Caco-2 (cell line): ENCODE measurements around the gene SP4. TPM values are rescaled to one million over a fixed set of nuclear protein-coding genes. Genes with fewer than 3 reads are reported as not detected.

Experiments
- BruUV-seq: library from RNA; stranded (reverse); fragments of 400-500 nt; replicated peaks from 2 replicates; lab custom pipeline; 2021; lab: Mats Ljungman, UMichigan
- CTCF ChIA-PET: fragments of 300-600 bp; sonication (Branson Sonifier 250); formaldehyde crosslinking; loops from one replicate; lab custom pipeline; 2022; ENCODE audit warnings: antibody characterized with exemption; lab: Charles Lee
- POLR2A ChIA-PET: fragments of 300-600 bp; sonication (Branson Sonifier 250); formaldehyde crosslinking; loops from one replicate; lab custom pipeline; 2022; ENCODE audit warnings: antibody characterized with exemption; lab: Charles Lee
- DNase-seq, 2 experiments: peaks; one replicate each; pipeline versions ENCODE4 v3.0.0 to v3.0.0-alpha.2; 2020 to 2022
- H3K27me3 ChIP-seq: replicated peaks from 2 replicates; pipeline ENCODE4 v1.6.0; 2011; ENCODE audit warnings: low read length; ENCODE audit not compliant: control insufficient read depth, insufficient read depth
- H3K36me3 ChIP-seq: 2 replicates; pipeline ENCODE4 v1.5.1; 2011; ENCODE audit warnings: low read length; ENCODE audit not compliant: control insufficient read depth, insufficient read depth
- H3K4me1 ChIP-seq: fragments of 250-450 bp; sonication (Bioruptor Pico); 2 replicates; pipeline ENCODE4 v1.5.1; 2020; ENCODE audit warnings: mild to moderate bottlenecking
- H3K4me3 ChIP-seq: 2 replicates; pipeline ENCODE4 v1.5.1; 2011; ENCODE audit warnings: low read depth, mild to moderate bottlenecking, control low read depth, low read length
- H3K9me3 ChIP-seq: fragments of 250-450 bp; sonication (Bioruptor Pico); 2 replicates; pipeline ENCODE4 v1.5.1; 2020; ENCODE audit warnings: mild to moderate bottlenecking, moderate library complexity
- H3K27ac Mint-ChIP-seq: one replicate; pipeline ENCODE4 v1.8.0; 2022; ENCODE audit warnings: mixed read lengths; ENCODE audit not compliant: unreplicated experiment
- H3K27me3 Mint-ChIP-seq: one replicate; pipeline ENCODE4 v1.8.0; 2022; ENCODE audit warnings: mixed read lengths; ENCODE audit not compliant: insufficient read depth, unreplicated experiment
- H3K36me3 Mint-ChIP-seq: one replicate; pipeline ENCODE4 v1.8.0; 2022; ENCODE audit warnings: mild to moderate bottlenecking, mixed read lengths; ENCODE audit not compliant: insufficient read depth, unreplicated experiment
- H3K4me1 Mint-ChIP-seq: one replicate; pipeline ENCODE4 v1.8.0; 2022; ENCODE audit warnings: low read depth, mixed read lengths; ENCODE audit not compliant: unreplicated experiment
- H3K4me3 Mint-ChIP-seq: one replicate; pipeline ENCODE4 v1.8.0; 2022; ENCODE audit warnings: mild to moderate bottlenecking, moderate library complexity, mixed read lengths; ENCODE audit not compliant: unreplicated experiment
- H3K9me3 Mint-ChIP-seq: one replicate; pipeline ENCODE4 v1.8.0; 2022; ENCODE audit warnings: mixed read lengths; ENCODE audit not compliant: unreplicated experiment
- intact Hi-C: fragments of 100-400 bp; cut with micrococcal nuclease; formaldehyde crosslinking; loops from one replicate; pipeline ENCODE4 v1.10.0; 2022; ENCODE audit not compliant: unreplicated experiment
- total RNA-seq: library from RNA; stranded (reverse); gene quantifications from 2 replicates; pipeline ENCODE4 v1.2.3, GENCODE V29; 2022
- TF ChIP-seq, protein P1 (sequence below), 2 experiments: fragments of 200-600 bp in 1 of 2; IDR thresholded peaks; 1 replicate in 1 of 2; 2 replicates in 1 of 2; pipeline versions ENCODE4 v1.5.1 to v1.8.0; 2011 to 2022; ENCODE audit warnings: antibody characterized with exemption in 1 of 2, control low read depth in 1 of 2, inconsistent platforms in 1 of 2, low read depth in 1 of 2, low read length in 1 of 2, mild to moderate bottlenecking in 1 of 2, moderate library complexity in 1 of 2; ENCODE audit not compliant: insufficient read depth in 1 of 2, severe bottlenecking in 1 of 2, unreplicated experiment in 1 of 2

The SP4 gene
- total RNA-seq, 1 experiment from 2014 or later, result 10.8 TPM

DNA sequence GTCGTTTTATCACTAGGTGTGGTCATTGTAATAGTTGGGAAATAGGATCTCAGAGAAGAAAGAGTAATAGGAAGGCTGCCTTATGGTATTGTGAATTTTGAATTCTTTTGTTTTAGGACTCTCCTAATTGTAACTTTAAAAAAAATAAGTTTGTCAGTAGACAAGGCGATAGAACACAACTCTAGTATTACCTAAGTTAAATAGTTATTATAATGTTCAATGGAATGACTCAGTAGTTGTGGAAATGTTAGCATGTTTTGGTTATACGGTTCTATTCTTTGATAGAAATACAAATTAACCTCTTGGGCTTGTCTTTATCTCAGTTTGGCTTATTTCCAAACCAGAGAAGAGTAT, 116.4 kb downstream of the SP4 start:
- Mint-ChIP-seq H3K9me3 (peaks cover 9% of the 10 kb centered on the region), H3K4me1 (no peaks in the 10 kb centered on the region), H3K27me3 (no peaks in the 10 kb centered on the region), H3K36me3 (peaks cover 4% of the 10 kb centered on the region), H3K4me3 (peak overlapping the region; percentile 70), H3K27ac (no peak overlapping the region)
- Histone ChIP-seq H3K27me3 (no peaks in the 10 kb centered on the region; the same call in 1 of the 2 replicates), H3K36me3 (no peaks in the 10 kb centered on the region), H3K9me3 (no peaks in the 10 kb centered on the region), H3K4me3 (no peak overlapping the region), H3K4me1 (no peaks in the 10 kb centered on the region)
- intact Hi-C loops, result no loop called here
- TF ChIP-seq, protein P1, sequence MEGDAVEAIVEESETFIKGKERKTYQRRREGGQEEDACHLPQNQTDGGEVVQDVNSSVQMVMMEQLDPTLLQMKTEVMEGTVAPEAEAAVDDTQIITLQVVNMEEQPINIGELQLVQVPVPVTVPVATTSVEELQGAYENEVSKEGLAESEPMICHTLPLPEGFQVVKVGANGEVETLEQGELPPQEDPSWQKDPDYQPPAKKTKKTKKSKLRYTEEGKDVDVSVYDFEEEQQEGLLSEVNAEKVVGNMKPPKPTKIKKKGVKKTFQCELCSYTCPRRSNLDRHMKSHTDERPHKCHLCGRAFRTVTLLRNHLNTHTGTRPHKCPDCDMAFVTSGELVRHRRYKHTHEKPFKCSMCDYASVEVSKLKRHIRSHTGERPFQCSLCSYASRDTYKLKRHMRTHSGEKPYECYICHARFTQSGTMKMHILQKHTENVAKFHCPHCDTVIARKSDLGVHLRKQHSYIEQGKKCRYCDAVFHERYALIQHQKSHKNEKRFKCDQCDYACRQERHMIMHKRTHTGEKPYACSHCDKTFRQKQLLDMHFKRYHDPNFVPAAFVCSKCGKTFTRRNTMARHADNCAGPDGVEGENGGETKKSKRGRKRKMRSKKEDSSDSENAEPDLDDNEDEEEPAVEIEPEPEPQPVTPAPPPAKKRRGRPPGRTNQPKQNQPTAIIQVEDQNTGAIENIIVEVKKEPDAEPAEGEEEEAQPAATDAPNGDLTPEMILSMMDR (IDR thresholded peaks at IDR 0.05; ENCODE audit: insufficient read depth in 1 of 2, low read depth in 1 of 2, low read length in 1 of 2, severe bottlenecking in 1 of 2, unreplicated experiment in 1 of 2), result no peak
- no TSS peak for BruUV-seq
- DNase-seq, result no peak
- POLR2A ChIA-PET, result no interaction called here
- CTCF ChIA-PET, result no interaction called here

DNA sequence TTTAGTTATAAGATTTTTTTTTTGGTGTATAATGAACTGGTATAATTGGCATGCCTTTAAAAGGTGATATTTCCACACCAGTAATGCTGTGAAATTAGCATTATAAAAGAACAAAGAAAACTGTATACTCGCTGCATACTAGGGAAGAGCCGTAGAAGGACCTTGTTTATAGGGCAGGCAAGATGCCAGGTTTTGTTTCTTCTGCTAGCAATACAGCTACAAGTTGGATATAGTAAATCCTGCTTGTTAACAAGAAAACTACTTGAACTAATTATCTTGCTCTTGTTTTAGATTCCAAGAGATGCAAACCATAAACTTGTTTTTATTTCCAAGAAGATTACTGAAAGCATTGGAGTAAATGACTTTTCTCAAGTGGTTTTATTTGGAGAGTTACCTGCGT, 116.8 kb downstream of the SP4 start:
- no peaks in the 10 kb centered on the region for H3K4me1 Mint-ChIP-seq
- BruUV-seq, result no TSS peak

DNA sequence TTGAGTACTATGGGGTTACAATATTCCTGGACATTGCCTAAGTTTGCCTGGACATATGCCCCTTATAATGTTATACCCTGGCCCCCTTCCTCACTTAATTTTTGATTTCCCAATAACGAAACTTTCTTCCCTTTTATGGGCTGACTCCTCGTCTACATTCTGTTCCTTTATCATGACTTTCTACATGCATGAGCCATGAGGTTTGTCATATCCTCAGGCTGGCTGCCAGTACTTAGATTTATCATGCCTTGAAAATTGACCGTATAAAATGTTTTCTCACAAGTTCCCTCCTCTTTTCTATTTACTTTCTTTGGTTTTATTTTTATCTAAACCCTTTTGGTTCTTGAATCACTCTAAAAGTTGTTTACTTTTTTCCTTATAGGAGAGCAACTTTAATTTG, 119.6 kb downstream of the SP4 start:
- Histone ChIP-seq H3K27me3 (no peaks in the 10 kb centered on the region), H3K4me1 (peaks cover 22% of the 10 kb centered on the region), H3K4me3 (no peak overlapping the region), H3K9me3 (no peaks in the 10 kb centered on the region), H3K36me3 (no peaks in the 10 kb centered on the region)
- intact Hi-C loops, result no loop called here
- TF ChIP-seq, protein P1 (IDR thresholded peaks at IDR 0.05; ENCODE audit: insufficient read depth in 1 of 2, low read depth in 1 of 2, low read length in 1 of 2, severe bottlenecking in 1 of 2, unreplicated experiment in 1 of 2), result no peak
- peaks cover 13% of the 10 kb centered on the region for H3K4me1 Mint-ChIP-seq
- DNase-seq, result no peak
- H3K27ac Mint-ChIP-seq, result no peak overlapping the region
- H3K36me3 Mint-ChIP-seq, result peaks cover 4% of the 10 kb centered on the region
- POLR2A ChIA-PET, result no interaction called here
- CTCF ChIA-PET, result no interaction called here
- H3K4me3 Mint-ChIP-seq, result no peak overlapping the region
- H3K27me3 Mint-ChIP-seq, result no peaks in the 10 kb centered on the region
- H3K9me3 Mint-ChIP-seq, result peaks cover 9% of the 10 kb centered on the region
- no TSS peak for BruUV-seq

More for the DNA sequence above, 116.8 kb downstream of the SP4 start:
- Mint-ChIP-seq H3K36me3 (peaks cover 4% of the 10 kb centered on the region), H3K27ac (no peak overlapping the region), H3K27me3 (no peaks in the 10 kb centered on the region), H3K4me3 (no peak overlapping the region), H3K9me3 (peaks cover 9% of the 10 kb centered on the region)
- CTCF ChIA-PET, result no interaction called here
- no peaks in the 10 kb centered on the region for H3K9me3 ChIP-seq
- TF ChIP-seq, protein P1 (IDR thresholded peaks at IDR 0.05; ENCODE audit: insufficient read depth in 1 of 2, low read depth in 1 of 2, low read length in 1 of 2, severe bottlenecking in 1 of 2, unreplicated experiment in 1 of 2), result no peak
- H3K4me3 ChIP-seq, result no peak overlapping the region
- H3K27me3 ChIP-seq, result no peaks in the 10 kb centered on the region; the same call in 1 of the 2 replicates
- H3K4me1 ChIP-seq, result no peaks in the 10 kb centered on the region
- DNase-seq, result no peak
- intact Hi-C loops, result no loop called here
- H3K36me3 ChIP-seq, result no peaks in the 10 kb centered on the region
- POLR2A ChIA-PET, result no interaction called here
